NCI-H2107 treated with DMSO at 0.1 percent for 48 hours (cell line): ENCODE data around the gene KRTAP5-9.
"Not testable (repeated sequence)": the region's sequence is repeated elsewhere in the genome, so short reads cannot be mapped to it uniquely, and the experiment has no call there.

Experiments used
- DNase-seq: peaks from one replicate; lab custom pipeline; 2025; ENCODE audit not compliant: unreplicated experiment; lab: John Stamatoyannopoulos, UW

KRTAP5-9 gene

GRCh38 chr11:71532036-71532610 lies 16.1 kb upstream of the KRTAP5-9 start:
- no peak for DNase-seq

GRCh38 chr11:71534711-71535608 lies 13.3 kb upstream of the KRTAP5-9 start:
- DNase-seq: not testable (repeated sequence)

DNA sequence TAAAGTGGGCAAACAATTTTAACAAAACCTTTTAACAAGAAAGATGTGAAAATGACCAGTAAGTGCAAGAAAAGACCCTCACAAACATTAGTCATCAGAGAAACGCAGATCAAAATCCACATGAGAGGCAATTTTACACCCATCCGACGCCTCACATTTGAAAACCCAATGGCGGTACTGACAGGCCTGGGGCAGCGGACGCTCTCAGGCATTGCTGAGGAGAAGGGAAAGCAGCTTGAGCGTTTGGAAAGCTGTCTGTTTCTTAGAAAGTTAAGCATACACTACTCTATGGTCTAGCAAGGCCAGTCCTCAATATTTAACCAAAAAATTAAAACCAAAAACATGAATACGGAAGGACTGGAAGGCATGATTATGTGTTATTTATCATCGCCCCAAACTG lies 12.4 kb upstream of the KRTAP5-9 start:
- no peak for DNase-seq

DNA sequence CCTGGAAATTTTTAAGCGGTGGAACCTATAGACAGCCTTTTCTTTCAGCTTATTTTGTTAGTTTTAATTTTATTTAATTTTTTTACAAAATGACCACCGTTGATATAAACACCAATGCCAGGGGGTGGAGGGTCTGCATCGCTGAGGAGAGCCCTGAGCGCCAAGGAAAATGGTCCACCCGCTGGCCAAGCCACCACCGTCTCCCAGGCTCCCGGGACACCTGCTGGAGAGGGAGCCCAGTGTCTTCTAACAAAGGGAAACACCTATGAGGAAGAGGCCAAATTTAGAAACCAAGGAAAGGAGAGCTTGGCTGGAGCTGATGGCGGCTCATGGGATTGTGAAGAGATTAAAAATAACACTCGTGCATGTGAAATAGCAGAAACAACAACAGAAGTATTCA lies 10.7 kb upstream of the KRTAP5-9 start:
- no peak for DNase-seq

DNA sequence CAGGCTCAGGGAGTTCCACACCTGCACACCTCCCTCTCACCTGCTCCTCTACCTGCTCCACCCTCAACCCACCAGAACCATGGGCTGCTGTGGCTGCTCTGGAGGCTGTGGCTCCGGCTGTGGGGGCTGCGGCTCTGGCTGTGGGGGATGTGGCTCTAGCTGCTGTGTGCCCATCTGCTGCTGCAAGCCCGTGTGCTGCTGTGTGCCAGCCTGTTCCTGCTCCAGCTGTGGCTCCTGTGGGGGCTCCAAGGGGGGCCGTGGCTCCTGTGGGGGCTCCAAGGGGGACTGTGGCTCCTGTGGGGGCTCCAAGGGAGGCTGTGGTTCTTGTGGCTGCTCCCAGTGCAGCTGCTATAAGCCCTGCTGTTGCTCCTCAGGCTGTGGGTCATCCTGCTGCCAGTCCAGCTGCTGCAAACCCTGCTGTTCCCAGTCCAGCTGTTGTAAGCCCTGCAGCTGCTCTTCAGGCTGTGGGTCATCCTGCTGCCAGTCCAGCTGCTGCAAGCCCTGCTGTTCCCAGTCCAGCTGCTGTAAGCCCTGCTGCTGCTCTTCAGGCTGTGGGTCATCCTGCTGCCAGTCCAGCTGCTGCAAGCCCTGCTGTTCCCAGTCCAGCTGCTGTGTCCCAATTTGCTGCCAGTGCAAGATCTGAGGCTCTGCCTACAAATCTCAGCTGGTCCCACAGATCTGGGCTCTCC lies 10.1 kb upstream of the KRTAP5-9 start, which contains the start of gene KRTAP5-8:
KRTAP5-8 (plus strand) TSS at position 49 of the 689 bp plus-strand sequence; CDS start at position 80, 31 bp downstream.
- not testable (repeated sequence) for DNase-seq

DNA sequence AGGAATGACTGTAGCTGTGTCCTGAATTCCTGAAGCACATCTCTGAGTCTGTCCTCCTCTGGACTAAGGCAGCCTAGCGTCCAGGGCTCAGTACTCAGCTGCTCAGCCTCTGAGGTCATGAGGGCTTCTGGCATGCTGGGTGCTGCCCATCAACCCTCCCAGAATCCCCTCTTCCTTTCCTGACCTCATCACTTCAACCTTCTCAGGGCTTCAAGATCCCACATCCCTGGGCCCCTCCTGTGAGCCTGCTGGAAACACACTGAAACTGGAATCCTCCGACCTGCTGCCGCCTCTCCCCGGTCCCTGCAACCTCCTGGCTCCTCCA lies 9.6 kb upstream of the KRTAP5-9 start:
- no peak for DNase-seq

GRCh38 chr11:71539017-71539416 lies 9.2 kb upstream of the KRTAP5-9 start:
- no peak for DNase-seq

GRCh38 chr11:71539971-71540370 lies 8.2 kb upstream of the KRTAP5-9 start:
- DNase-seq: not testable (repeated sequence)

DNA sequence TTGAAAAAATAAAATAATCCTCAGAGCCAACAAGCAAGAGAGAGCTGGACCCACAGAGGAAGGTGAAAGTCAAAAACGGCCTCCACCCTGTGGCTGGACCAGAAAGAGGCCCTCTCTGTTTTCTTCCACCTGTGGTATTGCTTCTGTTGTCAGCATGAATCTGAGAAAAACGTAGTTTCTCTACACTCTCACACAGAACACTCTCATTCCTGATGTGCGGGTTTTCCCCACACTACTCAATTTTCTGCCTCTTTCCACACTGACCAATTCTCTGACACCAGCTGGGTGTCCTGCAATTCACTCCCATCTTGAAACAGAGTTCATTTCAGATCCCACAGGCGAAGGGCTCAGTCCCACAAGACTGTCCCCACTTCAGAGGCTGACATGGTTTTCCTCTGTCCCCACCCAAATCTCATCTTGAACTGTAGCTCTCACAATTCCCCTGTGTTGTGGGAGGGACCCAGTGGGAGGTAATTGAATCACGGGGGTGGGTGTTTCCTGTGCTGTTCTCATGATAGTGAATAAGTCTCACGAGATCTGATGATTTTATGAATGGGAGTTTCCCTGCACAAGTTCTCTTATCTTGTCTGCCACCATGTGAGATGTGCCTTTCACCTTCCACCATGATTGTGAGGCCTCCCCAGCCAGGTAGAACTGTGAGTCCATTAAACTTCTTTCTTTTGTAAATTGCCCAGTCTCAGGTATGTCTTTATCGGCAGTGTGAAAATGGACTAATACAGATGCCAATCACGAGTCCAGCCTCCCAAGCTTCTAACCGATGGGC lies 7.5 kb upstream of the KRTAP5-9 start:
- DNase-seq: not testable (repeated sequence)

GRCh38 chr11:71542382-71542781 lies 5.8 kb upstream of the KRTAP5-9 start:
- no peak for DNase-seq

- no peak for DNase-seq
Observed at GRCh38 chr11:71542879-71543777, 5.1 kb upstream of the KRTAP5-9 start.

- DNase-seq: no peak
Observed at GRCh38 chr11:71543866-71544265, 4.4 kb upstream of the KRTAP5-9 start.

DNA sequence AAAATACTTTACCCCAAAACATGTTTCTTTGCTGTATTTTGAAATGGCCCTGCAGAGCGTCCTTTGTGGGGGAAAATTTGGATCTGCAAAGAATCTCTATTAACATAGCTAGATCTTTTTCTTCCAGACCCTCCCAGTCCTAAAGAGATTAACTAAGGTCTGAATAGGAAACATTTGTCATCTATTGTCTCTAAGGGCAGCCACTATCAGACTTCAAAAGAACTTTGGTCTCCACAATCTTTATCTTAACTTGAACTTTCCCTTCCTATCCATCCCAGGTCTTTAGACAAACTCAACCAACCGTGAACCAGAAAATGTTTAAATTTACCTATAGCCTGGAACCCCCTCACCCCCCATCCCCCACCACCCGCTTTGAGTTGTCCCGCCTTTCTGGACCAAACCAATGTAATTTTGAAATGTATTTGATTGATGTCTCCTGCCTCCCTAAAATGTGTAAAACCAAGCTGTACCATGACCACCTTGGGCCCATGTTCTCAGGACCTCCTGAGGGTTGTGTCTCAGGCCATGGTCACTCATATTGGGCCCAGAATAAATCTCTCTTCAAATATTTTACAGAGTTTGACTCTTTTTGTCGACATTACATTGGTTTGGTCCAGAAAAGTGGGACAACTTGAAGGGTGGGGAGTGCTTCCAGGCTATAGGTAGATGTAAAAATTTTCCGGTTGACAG lies 3.5 kb upstream of the KRTAP5-9 start:
- no peak for DNase-seq

- DNase-seq: no peak
Observed at GRCh38 chr11:71545405-71545966, 2.7 kb upstream of the KRTAP5-9 start.

DNA sequence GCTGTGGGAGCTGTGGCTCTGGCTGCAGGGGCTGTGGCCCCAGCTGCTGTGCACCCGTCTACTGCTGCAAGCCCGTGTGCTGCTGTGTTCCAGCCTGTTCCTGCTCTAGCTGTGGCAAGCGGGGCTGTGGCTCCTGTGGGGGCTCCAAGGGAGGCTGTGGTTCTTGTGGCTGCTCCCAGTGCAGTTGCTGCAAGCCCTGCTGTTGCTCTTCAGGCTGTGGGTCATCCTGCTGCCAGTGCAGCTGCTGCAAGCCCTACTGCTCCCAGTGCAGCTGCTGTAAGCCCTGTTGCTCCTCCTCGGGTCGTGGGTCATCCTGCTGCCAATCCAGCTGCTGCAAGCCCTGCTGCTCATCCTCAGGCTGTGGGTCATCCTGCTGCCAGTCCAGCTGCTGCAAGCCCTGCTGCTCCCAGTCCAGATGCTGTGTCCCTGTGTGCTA lies 514 bp downstream of the KRTAP5-9 start:
- no peak for DNase-seq

GRCh38 chr11:71551711-71552110 lies 3.5 kb downstream of the KRTAP5-9 start:
- DNase-seq: no peak

DNA sequence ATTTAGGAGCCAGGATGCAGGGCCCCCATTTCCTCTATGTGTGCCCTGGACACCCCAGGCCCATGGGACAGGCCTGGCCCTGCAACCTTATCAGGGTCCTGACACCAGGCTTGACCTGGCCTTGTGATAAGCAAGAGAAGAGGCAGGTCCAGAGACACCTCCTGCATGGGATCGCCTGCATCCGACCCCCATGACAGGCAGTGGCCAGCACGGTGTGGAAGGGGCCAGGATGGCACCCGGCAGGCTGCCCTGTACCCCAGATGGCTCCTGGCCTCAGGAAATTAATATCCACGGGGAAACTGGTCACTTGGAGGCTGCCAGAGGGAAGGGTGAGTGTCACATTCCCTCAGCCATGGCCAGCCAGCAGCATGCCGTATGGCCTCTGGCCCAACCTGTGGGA lies 6.8 kb downstream of the KRTAP5-9 start:
- no peak for DNase-seq

DNA sequence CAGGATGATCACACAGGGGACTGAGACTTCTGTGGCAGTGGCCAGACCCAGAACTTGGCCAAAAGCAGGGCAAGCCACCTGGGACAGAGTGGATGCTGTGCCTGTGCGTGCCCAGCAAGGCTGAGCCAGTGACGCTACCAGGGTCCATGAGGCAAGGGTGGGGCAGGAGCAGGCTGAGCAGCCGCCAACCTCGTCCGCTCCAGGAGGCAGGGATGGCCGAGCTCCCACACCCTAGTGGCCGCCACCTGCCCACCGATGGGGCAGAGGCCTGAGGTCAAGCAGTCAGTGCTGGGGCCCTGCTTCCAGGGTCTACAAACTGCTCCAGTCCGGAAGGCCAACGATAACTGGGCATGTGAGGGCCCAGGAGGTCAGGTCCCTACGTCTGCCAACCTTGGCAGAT lies 7.3 kb downstream of the KRTAP5-9 start:
- no peak for DNase-seq

- no peak for DNase-seq
Observed at GRCh38 chr11:71556018-71556417, 7.8 kb downstream of the KRTAP5-9 start.
